Adrenal gland (tissue), 5 donors: Measurements from ENCODE around the gene LAMB4.

Source experiments
- CTCF ChIP-seq, 6 experiments: fragments of 450-650 bp in 4 of 6; fragments of 200-600 bp in 2 of 6; sonication (generic) in 1 of 6; IDR thresholded peaks; 1 replicate in 5 of 6; 2 replicates in 1 of 6; pipeline versions ENCODE4 v1.5.1 to v1.8.0; 2016 to 2021; ENCODE audit warnings: antibody characterized with exemption in 6 of 6, mild to moderate bottlenecking in 2 of 6, moderate library complexity in 1 of 6
- POLR2A ChIP-seq, 2 donors: fragments of 450-650 bp; IDR thresholded peaks; one replicate each; pipeline ENCODE4 v1.6.1; 2017; ENCODE audit warnings: antibody characterized with exemption in 2 of 2, mild to moderate bottlenecking in 2 of 2, moderate library complexity in 1 of 2
- donor health status: DM: no; HTN: no; CAD: no.

GRCh38 chr7:108094346-108094745 is 35.8 kb downstream of the LAMB4 start:
- TF ChIP-seq CTCF (IDR thresholded peaks at IDR 0.05): no peak
- no peak for TF ChIP-seq POLR2A (IDR thresholded peaks at IDR 0.05)
